Thyroid gland (tissue), 4 donors: ENCODE data around the gene BORCS6.

Experiments used
- CTCF ChIP-seq, 6 experiments: fragments of 200-600 bp in 3 of 6; fragments of 450-650 bp in 3 of 6; sonication (generic) in 3 of 6; IDR thresholded peaks; one replicate each; pipeline ENCODE4 v1.5.1; 2016 to 2019; ENCODE audit warnings: antibody characterized with exemption in 6 of 6, mild to moderate bottlenecking in 2 of 6, inconsistent platforms in 1 of 6, moderate library complexity in 1 of 6
- POLR2A ChIP-seq, 2 donors: fragments of 450-650 bp; IDR thresholded peaks; one replicate each; pipeline ENCODE4 v1.6.1; 2017; ENCODE audit warnings: antibody characterized with exemption in 2 of 2, mild to moderate bottlenecking in 2 of 2, moderate library complexity in 1 of 2

DNA sequence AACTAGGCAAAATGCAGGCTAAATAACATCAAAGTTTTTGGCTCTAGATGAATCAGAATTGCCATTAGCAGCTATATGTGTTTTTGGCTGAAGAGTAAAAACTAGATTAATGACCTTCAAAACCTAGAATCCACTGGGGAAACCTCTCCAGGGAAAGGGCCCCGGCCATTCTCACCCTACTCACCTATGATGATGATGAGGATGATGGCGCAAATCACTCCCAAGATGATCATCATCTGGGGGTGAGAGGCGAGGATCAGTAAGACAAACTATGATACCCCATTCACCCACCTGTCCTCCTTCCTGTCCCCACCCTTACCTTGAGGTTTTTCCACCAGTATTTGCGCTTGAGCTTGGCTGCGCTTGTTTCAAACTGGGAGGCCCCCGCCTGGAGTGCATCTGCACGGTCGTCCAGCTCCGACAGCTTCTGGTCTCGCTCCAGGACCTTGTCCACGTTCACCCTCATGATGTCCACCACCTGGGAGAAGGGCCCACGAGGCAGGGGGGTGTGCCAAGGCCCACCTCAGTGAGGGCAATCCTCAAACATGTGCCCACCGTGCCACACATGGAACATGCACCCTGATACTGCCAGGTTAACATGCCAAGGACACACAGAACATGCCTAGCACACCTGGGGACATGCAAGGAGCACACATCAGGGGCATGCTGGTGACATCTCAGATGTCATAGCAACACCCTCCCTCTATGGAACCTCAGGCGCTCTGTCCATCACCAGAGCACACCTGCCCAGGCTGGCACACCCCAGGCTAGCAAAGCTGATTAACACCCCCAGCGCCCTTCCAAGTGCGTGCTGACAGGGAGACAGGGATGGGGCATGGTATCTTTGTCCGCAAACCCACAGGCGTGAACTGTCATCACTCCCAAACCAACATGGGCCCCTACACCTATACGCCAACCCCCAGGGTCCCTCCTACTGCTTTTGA is 28.4 kb downstream of the BORCS6 start:
- TF ChIP-seq POLR2A (IDR thresholded peaks at IDR 0.05) (no peak), CTCF (IDR thresholded peaks at IDR 0.05) (no peak)
